GM21737 (cell line): ENCODE results near the gene TENT5C.

ENCODE experiments used
- ATAC-seq: cut with Tn5 transposase; IDR thresholded peaks from one replicate; pipeline ENCODE4 v1.9.1; 2021; ENCODE audit warnings: mild to moderate bottlenecking, moderate library complexity; ENCODE audit not compliant: unreplicated experiment

The TENT5C gene

DNA sequence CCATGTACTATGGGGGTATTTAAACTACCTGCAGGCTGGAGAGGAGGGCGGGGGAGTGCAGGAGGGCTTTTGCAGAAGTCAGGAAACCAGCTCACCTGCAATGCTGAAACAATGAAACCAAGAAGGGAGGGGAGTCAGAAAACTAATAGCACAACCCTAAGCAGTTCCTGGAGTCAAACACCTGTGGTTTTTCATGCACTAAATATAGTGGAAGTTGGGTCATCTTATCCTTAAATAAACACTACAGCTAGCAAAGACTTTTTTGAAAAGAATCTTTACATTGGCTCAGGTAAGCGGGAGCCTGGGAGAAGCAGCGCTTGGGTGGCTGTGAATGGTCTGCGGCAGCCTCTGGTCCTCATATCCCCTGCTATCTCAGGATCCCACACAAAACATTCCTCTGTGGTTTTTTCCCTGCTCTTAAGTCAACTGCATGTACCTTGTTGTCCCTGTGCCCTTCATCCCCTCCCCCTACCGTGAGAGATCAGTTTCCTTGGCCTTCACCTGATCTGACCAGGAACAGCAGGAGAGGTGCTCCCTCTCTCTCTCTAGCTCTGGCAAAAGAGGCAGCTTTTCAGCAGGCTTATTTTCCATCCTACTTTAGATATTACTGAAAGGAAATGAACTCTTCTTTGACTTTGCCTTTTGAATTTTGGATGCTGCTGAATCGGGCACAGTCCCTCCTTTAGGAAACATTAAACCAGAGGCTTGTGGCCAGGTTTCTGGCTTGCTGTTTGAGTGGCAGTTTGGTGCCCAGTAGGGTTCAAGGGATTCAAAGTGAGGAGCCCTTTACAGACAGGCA, 26.6 kb downstream of the TENT5C start:
- no peak for ATAC-seq

GRCh38 chr1:117633068-117633345, 27.2 kb downstream of the TENT5C start:
- ATAC-seq = no peak

DNA sequence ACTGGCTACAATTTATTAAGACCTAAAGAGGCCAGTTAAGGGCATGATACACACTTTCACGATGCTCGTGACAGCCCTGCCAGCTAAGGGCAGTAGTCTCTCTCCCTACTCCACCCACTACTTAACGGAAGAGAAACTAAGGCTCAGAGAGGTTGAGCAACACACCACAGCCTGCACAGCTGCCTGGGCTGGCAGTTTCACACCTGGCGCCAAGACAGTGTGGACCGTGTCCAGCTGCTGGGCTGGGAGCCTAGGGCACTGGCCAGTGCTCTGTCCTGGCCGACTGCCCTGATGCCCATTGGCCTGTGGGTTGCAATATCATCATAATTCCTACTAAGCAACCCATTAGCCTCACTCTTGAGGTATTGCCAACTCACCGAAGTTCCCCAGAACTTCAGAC, 27.6 kb downstream of the TENT5C start:
- ATAC-seq = no peak

GRCh38 chr1:117633936-117634335, 28.1 kb downstream of the TENT5C start:
- ATAC-seq = no peak

- no peak for ATAC-seq
Measured at GRCh38 chr1:117634631-117635030, 28.8 kb downstream of the TENT5C start.

- ATAC-seq = no peak
Measured at GRCh38 chr1:117635805-117636204, 30.0 kb downstream of the TENT5C start.

GRCh38 chr1:117636637-117637425, 31.0 kb downstream of the TENT5C start:
- ATAC-seq = no peak

- ATAC-seq = no peak
Measured at GRCh38 chr1:117638141-117638540, 32.3 kb downstream of the TENT5C start.

- ATAC-seq = no peak
Measured at GRCh38 chr1:117638759-117639158, 32.9 kb downstream of the TENT5C start.

- no peak for ATAC-seq
Measured at GRCh38 chr1:117639741-117640140, 33.9 kb downstream of the TENT5C start.

- ATAC-seq = no peak
Measured at GRCh38 chr1:117641536-117641935, 35.7 kb downstream of the TENT5C start.

DNA sequence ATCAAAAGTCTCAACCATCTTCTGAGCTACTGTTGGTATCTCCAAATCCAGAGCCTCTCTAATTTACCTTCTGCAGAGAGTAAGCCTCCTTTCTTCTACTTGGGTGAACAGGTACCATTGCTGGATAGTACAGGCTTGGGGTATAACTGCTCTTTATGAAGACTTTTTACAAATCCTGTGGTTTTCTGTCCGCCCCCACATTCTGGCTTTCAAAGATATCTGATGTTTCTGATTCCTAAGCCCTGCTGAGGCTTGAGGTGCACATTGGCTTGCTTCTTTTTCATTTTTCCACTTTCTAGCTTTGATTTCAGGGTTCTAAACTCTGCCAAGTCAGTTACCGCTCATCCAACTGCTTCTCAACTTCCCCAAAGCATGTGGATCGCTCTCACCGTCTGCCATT, 37.1 kb downstream of the TENT5C start:
- no peak for ATAC-seq

GRCh38 chr1:117643601-117644000, 37.8 kb downstream of the TENT5C start:
- no peak for ATAC-seq

DNA sequence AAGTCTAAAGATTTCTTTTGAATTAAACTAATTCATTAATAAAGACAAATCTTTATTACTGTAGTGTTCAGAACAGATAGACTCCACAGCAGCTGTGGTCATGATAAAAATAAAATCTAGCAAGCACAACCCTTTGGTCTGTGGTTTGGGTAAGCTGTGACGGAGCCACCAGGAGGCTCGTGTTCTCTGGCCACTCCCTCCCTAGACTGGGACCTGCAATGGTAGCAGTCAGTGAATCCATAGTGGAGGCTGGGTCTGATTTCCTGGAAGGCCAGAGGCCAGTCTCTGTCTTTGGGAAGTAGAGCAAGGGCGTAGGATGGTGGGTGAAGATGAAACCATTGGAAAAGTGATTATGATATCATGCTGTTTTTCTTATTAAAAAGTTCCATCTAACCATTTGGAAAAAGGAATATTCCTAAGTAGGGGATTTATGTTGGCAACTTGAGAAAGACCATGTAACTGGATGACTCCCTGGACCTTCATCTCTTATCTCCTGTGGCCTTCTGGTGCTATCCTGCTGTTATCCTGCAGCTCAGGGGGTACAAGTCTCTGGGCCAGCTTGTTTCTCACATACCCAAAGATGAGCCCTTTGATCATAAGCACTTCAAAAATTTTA, 39.0 kb downstream of the TENT5C start:
- ATAC-seq = no peak

GRCh38 chr1:117645343-117645742, 39.5 kb downstream of the TENT5C start:
- ATAC-seq = no peak

DNA sequence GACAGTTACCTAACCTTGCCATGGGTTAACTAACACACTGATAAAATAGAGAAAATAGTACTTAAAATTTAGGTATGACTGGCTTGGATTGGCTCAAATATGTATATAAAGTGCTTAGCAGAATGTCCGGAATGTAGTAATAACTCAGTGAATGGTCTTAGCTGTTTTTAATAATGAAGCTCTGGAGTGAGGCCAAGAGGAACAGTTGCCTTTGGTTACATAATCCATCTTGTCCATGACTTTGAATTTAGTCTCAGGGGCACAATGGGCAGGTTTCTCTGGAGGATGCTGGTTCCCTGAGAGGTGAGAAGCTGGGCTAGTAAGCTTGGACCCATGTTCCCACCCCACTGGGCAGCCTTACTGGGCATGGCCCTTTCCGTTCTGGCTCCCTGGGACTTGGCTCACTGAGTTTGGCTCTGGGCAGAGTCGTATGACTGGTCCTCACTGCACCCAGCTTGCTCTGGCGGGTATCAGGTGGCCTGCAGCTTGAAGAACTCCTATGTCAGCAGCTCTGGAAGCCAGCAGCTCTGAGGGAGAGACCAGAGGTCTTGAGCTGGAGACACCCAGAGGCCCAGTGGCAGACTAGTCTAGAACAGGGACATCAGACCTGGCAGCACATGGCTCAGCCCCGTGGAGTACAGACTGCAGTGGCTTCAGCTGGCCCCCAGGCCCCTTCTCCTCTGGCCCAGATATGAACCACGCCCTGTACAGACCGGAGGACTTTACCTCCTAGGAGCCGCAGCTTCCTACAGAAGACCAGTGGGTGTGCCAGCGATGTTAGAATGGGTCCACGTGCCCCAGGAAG, 40.4 kb downstream of the TENT5C start:
- no peak for ATAC-seq

- ATAC-seq = no peak
Measured at GRCh38 chr1:117646956-117647355, 41.1 kb downstream of the TENT5C start.

GRCh38 chr1:117648015-117648414, 42.2 kb downstream of the TENT5C start:
- ATAC-seq = no peak

GRCh38 chr1:117650840-117651568, 45.2 kb downstream of the TENT5C start:
- ATAC-seq = no peak

- ATAC-seq = no peak
Measured at GRCh38 chr1:117651616-117652015, 45.8 kb downstream of the TENT5C start.

DNA sequence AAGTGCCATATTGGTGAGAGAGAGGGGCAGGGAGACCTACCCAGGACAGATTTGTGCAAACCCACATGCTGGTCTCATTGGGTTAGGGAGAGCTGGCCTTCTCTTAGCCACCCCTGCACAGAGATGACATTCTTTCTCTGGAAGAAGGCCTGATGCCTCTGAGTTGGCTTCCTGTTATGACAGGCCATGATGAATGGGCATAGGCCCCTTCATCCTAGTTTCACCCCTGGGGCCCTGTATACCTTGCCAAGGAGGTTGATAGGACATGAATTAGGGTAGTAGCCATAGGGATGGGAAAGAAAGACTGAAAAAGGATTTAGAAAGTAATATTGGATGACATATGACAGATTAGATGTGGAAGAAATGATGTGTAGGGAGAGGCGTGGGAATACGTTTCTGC, 46.6 kb downstream of the TENT5C start:
- no peak for ATAC-seq
